Lower lobe of right lung (tissue), 2 donors: Measurements from ENCODE around the gene LRRC10. TPM values are rescaled to one million over a fixed set of nuclear protein-coding genes. Genes with fewer than 3 reads are reported as not detected.

Source experiments
- ATAC-seq, 2 donors: fragments of 200-7000 bp; cut with Tn5 transposase; one replicate each; pipeline ENCODE4 v1.9.1; 2020 to 2022; ENCODE audit warnings: mild to moderate bottlenecking in 2 of 2, moderate library complexity in 2 of 2
- DNase-seq: peaks from one replicate; pipeline ENCODE4 v3.0.0-alpha.2; 2020
- H3K27ac ChIP-seq: fragments of 200-600 bp; one replicate; pipeline ENCODE4 v1.8.0; 2022
- H3K27me3 ChIP-seq: fragments of 200-600 bp; one replicate; pipeline ENCODE4 v1.8.0; 2022; ENCODE audit warnings: low read depth
- H3K36me3 ChIP-seq: fragments of 200-600 bp; one replicate; pipeline ENCODE4 v1.8.0; 2022; ENCODE audit warnings: mild to moderate bottlenecking
- H3K4me1 ChIP-seq: fragments of 200-600 bp; one replicate; pipeline ENCODE4 v1.8.0; 2022
- H3K4me3 ChIP-seq: fragments of 200-600 bp; one replicate; pipeline ENCODE4 v1.8.0; 2022; ENCODE audit warnings: mild to moderate bottlenecking
- H3K9me3 ChIP-seq: fragments of 200-600 bp; one replicate; pipeline ENCODE4 v1.8.0; 2022
- intact Hi-C: fragments of 100-400 bp; cut with DNase I; formaldehyde crosslinking; loops from one replicate; pipeline ENCODE4 v1.11.0; 2022
- microRNA-seq: library from miRNA; unstranded; fragments of <30 nt; microRNA quantifications from one replicate; pipeline ENCODE4 v1.2.0, GENCODE V29; 2020; ENCODE audit warnings: borderline number of aligned reads
- total RNA-seq: library from RNA; stranded (reverse); fragmentation: NEBNext Ultra II Directional; extraction: Animal tissue kit (Norgen Biotek cat#: 25700); gene quantifications from one replicate; pipeline ENCODE4 v1.2.1, GENCODE V29; 2021
- TF ChIP-seq, protein P1 (sequence below): fragments of 200-600 bp; IDR thresholded peaks from one replicate; pipeline ENCODE4 v1.8.0; 2022; ENCODE audit warnings: antibody characterized with exemption, mild to moderate bottlenecking
- donor health status: DM: no; HTN: yes; CAD: no; lungs with severe emphysema.

Gene LRRC10
- total RNA-seq, 1 donor from 2014 or later = not detected

DNA sequence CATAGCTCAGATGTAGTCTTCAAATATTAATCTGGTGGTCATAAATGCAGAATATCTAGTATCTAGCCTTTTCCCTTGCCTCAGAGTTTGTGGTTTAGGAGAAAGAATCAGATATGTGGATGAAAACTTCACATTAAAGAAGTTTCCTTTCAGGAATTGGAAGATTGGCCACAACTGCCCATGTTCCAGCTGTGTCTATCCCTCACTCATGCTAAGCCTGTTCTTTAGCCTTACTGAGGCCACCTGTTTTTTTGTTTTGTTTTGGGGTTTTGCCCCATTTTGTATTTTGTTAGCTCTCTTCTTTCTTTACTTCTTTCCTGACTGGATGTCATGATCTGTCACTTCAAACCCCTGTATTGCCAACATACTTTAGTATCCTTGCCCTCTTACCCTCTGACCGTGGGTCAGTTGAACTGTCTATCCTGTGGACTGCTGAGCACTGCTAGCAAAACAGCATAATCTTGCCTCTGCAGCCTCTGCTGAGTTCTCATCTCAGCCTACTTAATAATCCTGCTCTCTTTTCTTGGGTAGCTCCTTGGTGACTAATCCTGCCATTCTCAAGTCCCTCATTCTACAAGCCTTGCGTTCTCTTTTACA, 47.4 kb downstream of the LRRC10 start:
- intact Hi-C loops = no loop called here
- peaks cover 25% of the 10 kb centered on the region for H3K36me3 ChIP-seq

More for the DNA sequence above, 47.4 kb downstream of the LRRC10 start:
- DNase-seq = no peak
- no peak for ATAC-seq
- Histone ChIP-seq H3K27ac (no peak overlapping the region), H3K27me3 (no peaks in the 10 kb centered on the region), H3K4me3 (no peak overlapping the region), H3K9me3 (no peaks in the 10 kb centered on the region), H3K4me1 (no peaks in the 10 kb centered on the region)
- TF ChIP-seq, protein P1, sequence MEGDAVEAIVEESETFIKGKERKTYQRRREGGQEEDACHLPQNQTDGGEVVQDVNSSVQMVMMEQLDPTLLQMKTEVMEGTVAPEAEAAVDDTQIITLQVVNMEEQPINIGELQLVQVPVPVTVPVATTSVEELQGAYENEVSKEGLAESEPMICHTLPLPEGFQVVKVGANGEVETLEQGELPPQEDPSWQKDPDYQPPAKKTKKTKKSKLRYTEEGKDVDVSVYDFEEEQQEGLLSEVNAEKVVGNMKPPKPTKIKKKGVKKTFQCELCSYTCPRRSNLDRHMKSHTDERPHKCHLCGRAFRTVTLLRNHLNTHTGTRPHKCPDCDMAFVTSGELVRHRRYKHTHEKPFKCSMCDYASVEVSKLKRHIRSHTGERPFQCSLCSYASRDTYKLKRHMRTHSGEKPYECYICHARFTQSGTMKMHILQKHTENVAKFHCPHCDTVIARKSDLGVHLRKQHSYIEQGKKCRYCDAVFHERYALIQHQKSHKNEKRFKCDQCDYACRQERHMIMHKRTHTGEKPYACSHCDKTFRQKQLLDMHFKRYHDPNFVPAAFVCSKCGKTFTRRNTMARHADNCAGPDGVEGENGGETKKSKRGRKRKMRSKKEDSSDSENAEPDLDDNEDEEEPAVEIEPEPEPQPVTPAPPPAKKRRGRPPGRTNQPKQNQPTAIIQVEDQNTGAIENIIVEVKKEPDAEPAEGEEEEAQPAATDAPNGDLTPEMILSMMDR = no peak

Small RNA genes within 50 kb of the gene (microRNA-seq; reads per million reads assigned to microRNA genes)
- gene MIR3913-1 (not detected), gene MIR3913-2 (not detected)

Other genes with a start within 250 kb of the LRRC10 start
- 29.7 TPM for gene FRS2, start 140.5 kb downstream of the LRRC10 start, total RNA-seq
- 81.4 TPM for gene CCT2, start 25.4 kb downstream of the LRRC10 start, total RNA-seq
- not detected for gene BEST3, start 88.4 kb upstream of the LRRC10 start, total RNA-seq
- gene RAB3IP, start 128.0 kb upstream of the LRRC10 start, total RNA-seq = 28.2 TPM
- not detected for gene MYRFL, start 214.3 kb upstream of the LRRC10 start, total RNA-seq